ENCODE measurements around the gene SPRING1.
A peak's percentile ranks its signal among the peaks of the same experiment; 100 is the strongest.
"Not testable (repeated sequence)": the region's sequence is repeated elsewhere in the genome, so short reads cannot be mapped to it uniquely, and the experiment has no call there.

The SPRING1 gene

GRCh38 chr12:116749884-116750283 lies 12.0 kb upstream of the SPRING1 start:
- TF ChIP-seq, protein P1, sequence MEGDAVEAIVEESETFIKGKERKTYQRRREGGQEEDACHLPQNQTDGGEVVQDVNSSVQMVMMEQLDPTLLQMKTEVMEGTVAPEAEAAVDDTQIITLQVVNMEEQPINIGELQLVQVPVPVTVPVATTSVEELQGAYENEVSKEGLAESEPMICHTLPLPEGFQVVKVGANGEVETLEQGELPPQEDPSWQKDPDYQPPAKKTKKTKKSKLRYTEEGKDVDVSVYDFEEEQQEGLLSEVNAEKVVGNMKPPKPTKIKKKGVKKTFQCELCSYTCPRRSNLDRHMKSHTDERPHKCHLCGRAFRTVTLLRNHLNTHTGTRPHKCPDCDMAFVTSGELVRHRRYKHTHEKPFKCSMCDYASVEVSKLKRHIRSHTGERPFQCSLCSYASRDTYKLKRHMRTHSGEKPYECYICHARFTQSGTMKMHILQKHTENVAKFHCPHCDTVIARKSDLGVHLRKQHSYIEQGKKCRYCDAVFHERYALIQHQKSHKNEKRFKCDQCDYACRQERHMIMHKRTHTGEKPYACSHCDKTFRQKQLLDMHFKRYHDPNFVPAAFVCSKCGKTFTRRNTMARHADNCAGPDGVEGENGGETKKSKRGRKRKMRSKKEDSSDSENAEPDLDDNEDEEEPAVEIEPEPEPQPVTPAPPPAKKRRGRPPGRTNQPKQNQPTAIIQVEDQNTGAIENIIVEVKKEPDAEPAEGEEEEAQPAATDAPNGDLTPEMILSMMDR (IDR thresholded peaks at IDR 0.05; ENCODE audit: low read depth, low read length): no peak

GRCh38 chr12:116745554-116745953 lies 7.7 kb upstream of the SPRING1 start:
- no peak for DNase-seq
- peaks cover 9% of the 10 kb centered on the region; the same call in 1 of the 2 replicates for H3K36me3 ChIP-seq
- TF ChIP-seq, protein P1 (IDR thresholded peaks at IDR 0.05; ENCODE audit: low read depth, low read length): no peak
- no peak overlapping the region for H3K4me3 ChIP-seq (ENCODE audit: low read depth, low read length)
- H3K9me3 ChIP-seq: no peaks in the 10 kb centered on the region; the same call in 1 of the 2 replicates
- H3K4me1 ChIP-seq: no peaks in the 10 kb centered on the region
- H3K27me3 ChIP-seq: no peaks in the 10 kb centered on the region

More at GRCh38 chr12:116749884-116750283, 12.0 kb upstream of the SPRING1 start:
- Histone ChIP-seq H3K4me1 (no peaks in the 10 kb centered on the region), H3K4me3 (ENCODE audit: low read depth, low read length) (no peak overlapping the region), H3K36me3 (peaks cover 12% of the 10 kb centered on the region), H3K27me3 (no peaks in the 10 kb centered on the region), H3K9me3 (no peaks in the 10 kb centered on the region)
- no peak for DNase-seq

DNA sequence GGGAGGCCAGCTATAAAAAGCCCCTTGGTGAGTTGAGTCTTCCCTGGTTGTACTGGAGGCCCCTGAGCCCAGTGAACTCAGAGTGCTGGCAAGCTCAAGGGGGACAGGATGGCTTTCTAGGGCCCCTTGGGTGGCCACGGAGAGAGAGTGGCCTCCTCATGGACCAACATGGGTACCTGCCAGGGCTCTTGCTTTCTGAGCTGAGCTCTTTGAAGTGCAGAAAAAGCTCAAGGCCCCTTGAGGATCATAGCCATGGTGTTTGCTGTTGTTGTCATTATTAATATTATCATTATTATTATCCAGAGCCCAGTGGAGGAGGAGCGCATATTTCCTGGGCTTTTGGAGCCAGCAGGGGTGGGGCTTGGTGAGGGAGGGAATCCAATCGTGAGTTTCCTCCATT lies 6.9 kb upstream of the SPRING1 start:
- Histone ChIP-seq H3K4me1 (no peaks in the 10 kb centered on the region), H3K9me3 (no peaks in the 10 kb centered on the region; the same call in 1 of the 2 replicates), H3K36me3 (peaks cover 5% of the 10 kb centered on the region; the same call in 1 of the 2 replicates), H3K4me3 (ENCODE audit: low read depth, low read length) (no peak overlapping the region), H3K27me3 (no peaks in the 10 kb centered on the region)
- no peak for DNase-seq
- TF ChIP-seq, protein P1 (IDR thresholded peaks at IDR 0.05; ENCODE audit: low read depth, low read length): no peak

- H3K27me3 ChIP-seq; H3K36me3 ChIP-seq; DNase-seq; H3K9me3 ChIP-seq; H3K4me3 ChIP-seq (ENCODE audit: low read depth, low read length); H3K4me1 ChIP-seq: not testable (repeated sequence)
These were observed 4.9 kb upstream of the SPRING1 start for GRCh38 chr12:116742787-116743186.

DNA sequence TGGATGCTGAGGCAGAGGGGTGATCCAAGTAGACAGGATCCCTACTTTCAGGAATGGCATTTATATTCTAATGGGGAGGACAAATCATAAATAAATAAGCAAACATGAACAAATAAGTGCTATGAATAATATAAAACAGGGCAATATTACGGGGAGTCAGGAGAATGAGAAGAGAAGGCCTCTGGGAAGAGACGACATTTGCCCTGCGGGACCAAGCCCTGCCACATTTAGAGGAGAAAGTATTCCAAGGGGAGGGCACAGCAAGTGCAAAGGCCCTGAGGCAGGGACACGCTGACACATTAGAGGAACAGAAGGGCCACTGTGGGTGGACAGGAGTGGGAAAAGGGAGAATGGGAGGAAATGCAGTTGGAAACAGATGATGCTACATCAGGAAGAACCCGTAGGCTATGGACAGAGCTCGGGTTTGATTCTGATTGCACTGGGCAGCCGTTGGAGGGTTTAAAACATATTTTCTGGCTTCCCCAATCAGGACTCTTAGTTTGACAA lies 1.6 kb upstream of the SPRING1 start:
- Histone ChIP-seq H3K9me3 (no peaks in the 10 kb centered on the region; the same call in 1 of the 2 replicates), H3K4me3 (ENCODE audit: low read depth, low read length) (no peak overlapping the region), H3K36me3 (peaks cover 5% of the 10 kb centered on the region; the same call in 1 of the 2 replicates), H3K4me1 (no peaks in the 10 kb centered on the region), H3K27me3 (no peaks in the 10 kb centered on the region)
- TF ChIP-seq, protein P1 (IDR thresholded peaks at IDR 0.05; ENCODE audit: low read depth, low read length): no peak
- DNase-seq: no peak

GRCh38 chr12:116736962-116737773 lies 701 bp downstream of the SPRING1 start:
- no peak for DNase-seq
- Histone ChIP-seq H3K27me3 (no peaks in the 10 kb centered on the region), H3K4me1 (no peaks in the 10 kb centered on the region), H3K4me3 (ENCODE audit: low read depth, low read length) (peak overlapping the region; percentile 84), H3K9me3 (no peaks in the 10 kb centered on the region), H3K36me3 (peaks cover 5% of the 10 kb centered on the region; the same call in 1 of the 2 replicates)
- TF ChIP-seq, protein P1 (IDR thresholded peaks at IDR 0.05; ENCODE audit: low read depth, low read length): no peak
